WTC11 (cell line): ENCODE measurements around the gene ETNK1. TPM values are rescaled to one million over a fixed set of nuclear protein-coding genes. Genes with fewer than 3 reads are reported as not detected.
"Not testable (repeated sequence)": the region's sequence is repeated elsewhere in the genome, so short reads cannot be mapped to it uniquely, and the experiment has no call there.

Experiments
- ATAC-seq: fragments of 200-7000 bp; cut with Tn5 transposase; 2 replicates; pipeline ENCODE4 v1.10.0; 2021; ENCODE audit warnings: mild to moderate bottlenecking, moderate library complexity
- CTCF ChIA-PET: fragments of 300-600 bp; sonication (Branson Sonifier 250); formaldehyde crosslinking; loops from one replicate; lab custom pipeline; 2021; ENCODE audit warnings: antibody characterized with exemption; lab: Charles Lee
- POLR2A ChIA-PET: fragments of 350-600 bp; sonication (Branson Sonifier 250); formaldehyde crosslinking; loops from one replicate; lab custom pipeline; 2021; ENCODE audit warnings: antibody characterized with exemption; lab: Charles Lee
- DNase-seq: peaks from one replicate; pipeline ENCODE4 v3.0.0; 2021; ENCODE audit warnings: low spot score
- H3K27ac Mint-ChIP-seq: 2 replicates; pipeline ENCODE4 v1.8.0; 2021; ENCODE audit warnings: mixed read lengths
- H3K27me3 Mint-ChIP-seq: 2 replicates; pipeline ENCODE4 v1.8.0; 2021; ENCODE audit warnings: low read depth, mild to moderate bottlenecking, moderate library complexity, mixed read lengths
- H3K36me3 Mint-ChIP-seq: 2 replicates; pipeline ENCODE4 v1.8.0; 2021; ENCODE audit warnings: mixed read lengths
- H3K4me1 Mint-ChIP-seq: 2 replicates; pipeline ENCODE4 v1.8.0; 2022; ENCODE audit warnings: mixed read lengths
- H3K4me3 Mint-ChIP-seq: 2 replicates; pipeline ENCODE4 v1.8.0; 2021; ENCODE audit warnings: mild to moderate bottlenecking, moderate library complexity, mixed read lengths
- H3K9me3 Mint-ChIP-seq: 2 replicates; pipeline ENCODE4 v1.8.0; 2021; ENCODE audit warnings: mixed read lengths
- AR ChIP-seq: fragments of 250-450 bp; sonication (Bioruptor Pico); IDR thresholded peaks from 2 replicates; pipeline ENCODE4 v1.9.0; 2021; ENCODE audit warnings: mild to moderate bottlenecking
- ELF4 ChIP-seq: sonication (generic); formaldehyde crosslinking; IDR thresholded peaks from 2 replicates; pipeline ENCODE4 v1.8.1; 2022; ENCODE audit warnings: low read depth, mild to moderate bottlenecking, moderate library complexity, missing genetic modification reagents
- FOXJ3 ChIP-seq: sonication (generic); formaldehyde crosslinking; IDR thresholded peaks from 2 replicates; pipeline ENCODE4 v1.9.0; 2021; ENCODE audit warnings: missing genetic modification reagents, mild to moderate bottlenecking, borderline replicate concordance
- GRHL2 ChIP-seq: fragments of 250-450 bp; sonication (Bioruptor Pico); IDR thresholded peaks from 2 replicates; pipeline ENCODE4 v1.8.0; 2022; ENCODE audit warnings: mild to moderate bottlenecking, moderate library complexity; ENCODE audit not compliant: insufficient replicate concordance, severe bottlenecking
- IRF2 ChIP-seq: sonication (generic); formaldehyde crosslinking; IDR thresholded peaks from 2 replicates; pipeline ENCODE4 v1.8.0; 2022; ENCODE audit warnings: low read depth, missing genetic modification reagents, borderline replicate concordance
- JUN ChIP-seq: sonication (generic); formaldehyde crosslinking; IDR thresholded peaks from 2 replicates; pipeline ENCODE4 v1.8.0; 2023; ENCODE audit warnings: mild to moderate bottlenecking, missing genetic modification reagents
- OVOL2 ChIP-seq: fragments of 250-450 bp; sonication (Bioruptor Pico); IDR thresholded peaks from 2 replicates; pipeline ENCODE4 v1.9.0; 2021; ENCODE audit warnings: mild to moderate bottlenecking, borderline replicate concordance
- SP1 ChIP-seq: sonication (generic); formaldehyde crosslinking; conservative IDR thresholded peaks from 2 replicates; pipeline ENCODE4 v1.8.1; 2022; ENCODE audit warnings: missing genetic modification reagents
- TEAD1 ChIP-seq: sonication (generic); formaldehyde crosslinking; IDR thresholded peaks from 2 replicates; pipeline ENCODE4 v1.8.0; 2022; ENCODE audit warnings: mild to moderate bottlenecking, missing genetic modification reagents
- USF1 ChIP-seq: sonication (generic); formaldehyde crosslinking; IDR thresholded peaks from 2 replicates; pipeline ENCODE4 v1.8.0; 2022; ENCODE audit warnings: mild to moderate bottlenecking, missing genetic modification reagents
- ZNF263 ChIP-seq: sonication (generic); formaldehyde crosslinking; IDR thresholded peaks from 2 replicates; pipeline ENCODE4 v1.8.1; 2022; ENCODE audit warnings: low read depth, mild to moderate bottlenecking, moderate library complexity, missing genetic modification reagents
- total RNA-seq: library from RNA; stranded (reverse); gene quantifications from 3 replicates; pipeline ENCODE4 v1.2.3, GENCODE V29; 2021
- TF ChIP-seq, protein P1 (sequence below): sonication (generic); formaldehyde crosslinking; IDR thresholded peaks from 2 replicates; pipeline ENCODE4 v1.8.0; 2022; ENCODE audit warnings: mild to moderate bottlenecking, missing genetic modification reagents
- TF ChIP-seq, protein P2 (sequence below): sonication (generic); formaldehyde crosslinking; IDR thresholded peaks from 2 replicates; pipeline ENCODE4 v1.8.1; 2023; ENCODE audit warnings: mild to moderate bottlenecking, missing genetic modification reagents, moderate library complexity
- TF ChIP-seq, protein P3 (sequence below): sonication (generic); formaldehyde crosslinking; IDR thresholded peaks from 2 replicates; pipeline ENCODE4 v1.8.0; 2023; ENCODE audit warnings: missing genetic modification reagents
- TF ChIP-seq, protein P4 (sequence below): fragments of 250-450 bp; sonication (Bioruptor Pico); conservative IDR thresholded peaks from 2 replicates; pipeline ENCODE4 v1.9.0; 2021; ENCODE audit warnings: mild to moderate bottlenecking
- TF ChIP-seq, protein P5 (sequence below): sonication (generic); formaldehyde crosslinking; IDR thresholded peaks from 2 replicates; pipeline ENCODE4 v1.8.0; 2022; ENCODE audit warnings: mild to moderate bottlenecking, missing genetic modification reagents

ETNK1 gene
- total RNA-seq, 1 experiment from 2014 or later: 81.3 TPM

GRCh38 chr12:22699705-22700104 is 74.7 kb downstream of the ETNK1 start:
- H3K27me3 Mint-ChIP-seq, POLR2A ChIA-PET, DNase-seq: not testable (repeated sequence)
- H3K9me3 Mint-ChIP-seq: peaks cover 20% of the 10 kb centered on the region
- H3K4me3 Mint-ChIP-seq: peak overlapping the region; percentile 37; the same call in 1 of the 2 replicates
- peak; percentile 92 for ATAC-seq
- TF ChIP-seq, protein P1, sequence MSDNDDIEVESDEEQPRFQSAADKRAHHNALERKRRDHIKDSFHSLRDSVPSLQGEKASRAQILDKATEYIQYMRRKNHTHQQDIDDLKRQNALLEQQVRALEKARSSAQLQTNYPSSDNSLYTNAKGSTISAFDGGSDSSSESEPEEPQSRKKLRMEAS (CRISPR knock-in tag): peak; percentile 31; the same call in 1 of the 2 replicates
- TF ChIP-seq, protein P2, sequence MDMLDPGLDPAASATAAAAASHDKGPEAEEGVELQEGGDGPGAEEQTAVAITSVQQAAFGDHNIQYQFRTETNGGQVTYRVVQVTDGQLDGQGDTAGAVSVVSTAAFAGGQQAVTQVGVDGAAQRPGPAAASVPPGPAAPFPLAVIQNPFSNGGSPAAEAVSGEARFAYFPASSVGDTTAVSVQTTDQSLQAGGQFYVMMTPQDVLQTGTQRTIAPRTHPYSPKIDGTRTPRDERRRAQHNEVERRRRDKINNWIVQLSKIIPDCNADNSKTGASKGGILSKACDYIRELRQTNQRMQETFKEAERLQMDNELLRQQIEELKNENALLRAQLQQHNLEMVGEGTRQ (CRISPR knock-in tag): peak; percentile 73
- peak; percentile 68 for TF ChIP-seq USF1
- H3K4me1 Mint-ChIP-seq: peaks cover 46% of the 10 kb centered on the region
- peak overlapping the region; percentile 95 for H3K27ac Mint-ChIP-seq
- CTCF ChIA-PET: interaction anchor here (1.8 kb wide), 1 partner anchor 15 kb away, joined by 9 read pairs; no protein-coding TSS in a partner anchor
- H3K36me3 Mint-ChIP-seq: peaks cover 15% of the 10 kb centered on the region

DNA sequence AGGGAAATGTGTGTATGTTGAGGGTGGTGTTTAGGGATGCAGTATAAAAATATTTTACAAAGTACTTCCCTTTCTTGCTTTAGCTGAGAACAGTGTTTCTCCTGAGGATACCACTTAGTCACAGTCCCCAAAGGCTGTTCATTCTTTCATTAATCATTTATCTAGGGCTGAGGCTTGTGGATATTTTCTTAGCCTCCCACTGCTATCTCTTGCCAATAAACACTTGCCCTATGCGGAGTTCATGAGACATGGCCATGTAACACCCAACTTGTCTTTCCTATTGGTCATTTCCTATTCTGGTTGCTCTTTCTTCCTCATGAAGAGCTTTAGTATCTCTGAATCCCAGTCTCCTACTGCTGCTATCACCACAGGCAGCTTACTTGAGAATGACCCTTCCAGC is 75.1 kb downstream of the ETNK1 start:
- Mint-ChIP-seq H3K9me3 (peaks cover 16% of the 10 kb centered on the region), H3K27ac (peak overlapping the region; percentile 95), H3K4me1 (peaks cover 46% of the 10 kb centered on the region)

DNA sequence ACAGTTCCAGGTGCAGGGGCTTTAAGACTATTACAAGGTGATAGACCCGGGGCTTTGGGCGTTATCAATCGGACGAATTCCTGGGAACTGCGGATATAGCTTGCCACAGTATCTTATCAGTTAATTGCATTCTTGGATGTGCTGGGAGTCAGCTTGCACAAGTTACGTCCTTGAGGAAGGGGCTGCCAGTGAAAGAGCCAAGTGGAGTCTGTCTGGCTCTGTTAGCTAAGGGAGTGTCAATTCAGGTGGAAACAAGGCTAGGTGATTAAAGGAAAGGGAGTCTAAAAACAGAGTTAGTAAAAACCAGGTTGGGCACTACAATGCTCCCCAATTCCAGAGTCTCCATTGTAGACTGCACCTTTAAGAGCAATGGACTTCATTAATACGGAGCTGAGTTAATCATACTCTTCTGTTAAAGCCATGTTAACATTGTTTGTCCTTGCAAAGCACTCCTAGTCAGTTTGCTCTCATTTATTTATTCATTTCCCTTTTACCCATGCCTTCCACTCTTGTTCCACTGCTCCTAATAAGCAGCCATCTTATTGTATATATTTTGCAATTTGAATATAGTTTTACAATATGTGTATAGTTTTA is 76.3 kb downstream of the ETNK1 start:
- H3K36me3 Mint-ChIP-seq, POLR2A ChIA-PET: not testable (repeated sequence)

More for the DNA sequence above, 75.1 kb downstream of the ETNK1 start:
- POLR2A ChIA-PET: no interaction called here
- no peak for TF ChIP-seq JUN (CRISPR knock-in tag)
- no peak for TF ChIP-seq OVOL2 (CRISPR knock-in tag)
- TF ChIP-seq, protein P3, sequence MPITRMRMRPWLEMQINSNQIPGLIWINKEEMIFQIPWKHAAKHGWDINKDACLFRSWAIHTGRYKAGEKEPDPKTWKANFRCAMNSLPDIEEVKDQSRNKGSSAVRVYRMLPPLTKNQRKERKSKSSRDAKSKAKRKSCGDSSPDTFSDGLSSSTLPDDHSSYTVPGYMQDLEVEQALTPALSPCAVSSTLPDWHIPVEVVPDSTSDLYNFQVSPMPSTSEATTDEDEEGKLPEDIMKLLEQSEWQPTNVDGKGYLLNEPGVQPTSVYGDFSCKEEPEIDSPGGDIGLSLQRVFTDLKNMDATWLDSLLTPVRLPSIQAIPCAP (CRISPR knock-in tag): no peak
- no peak for TF ChIP-seq IRF2 (CRISPR knock-in tag)
- TF ChIP-seq, protein P4, sequence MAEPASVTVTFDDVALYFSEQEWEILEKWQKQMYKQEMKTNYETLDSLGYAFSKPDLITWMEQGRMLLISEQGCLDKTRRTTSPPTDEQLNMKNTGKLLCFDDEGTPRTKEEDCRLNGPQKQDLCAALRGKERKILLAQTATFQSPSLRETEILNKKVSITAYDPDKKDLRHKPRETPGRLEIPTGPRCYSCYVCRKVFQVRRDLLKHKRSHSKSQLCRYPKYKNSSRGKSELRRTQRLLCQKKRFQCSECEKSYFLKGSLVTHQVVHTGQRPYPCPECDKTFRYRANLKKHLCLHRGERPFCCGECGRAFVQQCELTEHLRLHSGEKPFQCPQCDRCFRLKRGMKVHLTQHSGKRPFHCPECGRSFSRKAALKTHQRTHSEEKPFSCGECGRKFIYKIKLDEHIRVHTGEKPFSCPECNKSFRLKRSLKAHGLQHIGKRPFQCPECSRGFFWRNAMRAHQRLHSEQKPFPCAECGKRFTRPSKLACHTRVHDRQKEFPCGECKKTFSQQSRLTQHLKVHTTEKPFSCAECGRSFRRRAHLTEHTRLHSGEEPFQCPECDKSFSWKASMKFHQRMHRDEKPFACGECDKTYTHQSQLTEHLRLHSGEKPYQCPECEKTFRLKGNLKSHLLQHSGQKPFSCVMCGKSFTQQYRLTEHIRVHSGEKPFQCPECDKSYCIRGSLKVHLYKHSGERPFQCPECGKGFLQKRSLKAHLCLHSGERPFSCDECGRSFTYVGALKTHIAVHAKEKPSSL (CRISPR knock-in tag): no peak
- no peak for TF ChIP-seq FOXJ3 (CRISPR knock-in tag)
- TF ChIP-seq USF1: no peak
- TF ChIP-seq ELF4 (CRISPR knock-in tag): no peak
- Mint-ChIP-seq H3K27me3 (no peaks in the 10 kb centered on the region), H3K4me3 (peak overlapping the region; percentile 37), H3K36me3 (peaks cover 12% of the 10 kb centered on the region)
- no peak for DNase-seq
- no peak for ATAC-seq
- CTCF ChIA-PET: interaction anchor here (1.8 kb wide), 1 partner anchor 15 kb away, joined by 9 read pairs; no protein-coding TSS in a partner anchor

DNA sequence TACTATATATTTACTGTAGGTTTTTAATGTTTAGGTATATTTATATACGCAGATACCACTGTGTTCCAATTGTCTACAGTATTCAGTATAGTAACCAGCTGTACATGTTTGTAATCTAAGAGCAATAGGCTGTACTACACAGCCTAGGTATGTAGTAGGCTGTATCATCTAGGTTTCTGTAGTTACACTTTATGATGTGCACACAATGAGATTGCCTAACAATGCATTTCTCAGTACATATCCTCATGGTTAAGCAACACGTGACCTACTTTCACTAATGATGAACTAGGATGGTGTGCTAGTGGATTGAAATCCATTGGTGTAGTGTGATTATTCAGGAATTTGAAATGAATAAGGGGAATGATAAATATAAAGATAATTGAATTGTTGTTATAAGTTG is 77.7 kb downstream of the ETNK1 start:
- no peaks in the 10 kb centered on the region for H3K9me3 Mint-ChIP-seq
- no peak for DNase-seq
- H3K4me1 Mint-ChIP-seq: peaks cover 33% of the 10 kb centered on the region
- no peak for ATAC-seq
- no peak overlapping the region for H3K27ac Mint-ChIP-seq
- H3K4me3 Mint-ChIP-seq: no peak overlapping the region
- H3K27me3 Mint-ChIP-seq: no peaks in the 10 kb centered on the region
- POLR2A ChIA-PET: no interaction called here
- CTCF ChIA-PET: interaction anchor here (1.1 kb wide), 1 partner anchor 353 kb away, joined by 4 read pairs; no protein-coding TSS in a partner anchor
- no peaks in the 10 kb centered on the region for H3K36me3 Mint-ChIP-seq
- TF ChIP-seq ZNF263 (CRISPR knock-in tag) (no peak), GRHL2 (CRISPR knock-in tag) (no peak), AR (CRISPR knock-in tag) (no peak), TEAD1 (CRISPR knock-in tag) (no peak), FOXJ3 (CRISPR knock-in tag) (no peak), SP1 (no peak)
- TF ChIP-seq, protein P5, sequence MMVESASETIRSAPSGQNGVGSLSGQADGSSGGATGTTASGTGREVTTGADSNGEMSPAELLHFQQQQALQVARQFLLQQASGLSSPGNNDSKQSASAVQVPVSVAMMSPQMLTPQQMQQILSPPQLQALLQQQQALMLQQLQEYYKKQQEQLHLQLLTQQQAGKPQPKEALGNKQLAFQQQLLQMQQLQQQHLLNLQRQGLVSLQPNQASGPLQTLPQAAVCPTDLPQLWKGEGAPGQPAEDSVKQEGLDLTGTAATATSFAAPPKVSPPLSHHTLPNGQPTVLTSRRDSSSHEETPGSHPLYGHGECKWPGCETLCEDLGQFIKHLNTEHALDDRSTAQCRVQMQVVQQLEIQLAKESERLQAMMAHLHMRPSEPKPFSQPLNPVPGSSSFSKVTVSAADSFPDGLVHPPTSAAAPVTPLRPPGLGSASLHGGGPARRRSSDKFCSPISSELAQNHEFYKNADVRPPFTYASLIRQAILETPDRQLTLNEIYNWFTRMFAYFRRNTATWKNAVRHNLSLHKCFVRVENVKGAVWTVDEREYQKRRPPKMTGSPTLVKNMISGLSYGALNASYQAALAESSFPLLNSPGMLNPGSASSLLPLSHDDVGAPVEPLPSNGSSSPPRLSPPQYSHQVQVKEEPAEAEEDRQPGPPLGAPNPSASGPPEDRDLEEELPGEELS (CRISPR knock-in tag): no peak

More for the DNA sequence above, 76.3 kb downstream of the ETNK1 start:
- DNase-seq, CTCF ChIA-PET, ATAC-seq, H3K9me3 Mint-ChIP-seq, H3K27me3 Mint-ChIP-seq: not testable (repeated sequence)
- H3K4me1 Mint-ChIP-seq: peaks cover 45% of the 10 kb centered on the region
- H3K4me3 Mint-ChIP-seq: peak overlapping the region; percentile 40
- H3K27ac Mint-ChIP-seq: peak overlapping the region; percentile 48
